HG03139 (cell line): ENCODE measurements around the gene PDXDC1.
"Not testable (repeated sequence)": the region's sequence is repeated elsewhere in the genome, so short reads cannot be mapped to it uniquely, and the experiment has no call there.

Experiments
- ATAC-seq: cut with Tn5 transposase; IDR thresholded peaks from one replicate; pipeline ENCODE4 v1.9.1; 2021; ENCODE audit not compliant: unreplicated experiment

Gene PDXDC1

DNA sequence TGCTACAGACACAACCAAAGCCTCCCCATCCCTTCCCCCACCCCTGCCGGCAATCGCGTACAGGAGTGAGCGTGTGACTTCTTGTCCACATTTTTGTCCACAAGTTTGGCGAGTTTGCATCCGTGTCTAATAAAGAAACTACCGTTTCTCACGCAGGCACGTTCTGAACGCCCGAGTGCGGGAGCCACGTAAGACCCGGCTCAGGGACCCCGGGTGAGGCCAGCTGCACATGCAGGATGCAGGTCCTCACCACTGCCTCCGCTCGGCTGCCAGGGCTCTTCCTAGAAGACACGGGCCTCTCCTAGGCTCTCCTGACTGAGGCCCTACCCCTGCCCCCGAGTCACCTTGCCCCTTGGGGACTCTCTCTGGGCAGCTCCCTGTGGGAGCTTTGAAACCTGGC is 174.0 kb downstream of the PDXDC1 start:
- ATAC-seq = not testable (repeated sequence)

DNA sequence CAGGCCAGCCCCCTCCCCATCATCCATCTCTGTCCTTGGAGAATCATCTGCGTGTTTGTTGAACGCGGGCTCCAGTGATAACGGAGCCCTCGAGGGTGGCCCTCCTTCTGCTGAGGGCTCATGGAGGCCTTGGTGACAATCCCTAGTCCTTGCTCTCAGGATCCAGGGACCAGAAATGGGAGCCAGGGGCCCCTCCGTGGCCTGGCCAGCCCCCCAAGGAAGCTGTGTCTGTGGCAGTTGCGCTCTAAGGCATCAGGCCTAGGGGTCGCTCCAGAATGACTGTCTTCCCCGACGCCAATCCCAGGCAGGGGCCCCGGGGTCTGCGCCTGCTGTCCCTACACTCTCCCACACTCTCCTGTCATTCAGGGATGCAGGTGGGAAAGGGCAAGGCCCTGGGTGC is 174.4 kb downstream of the PDXDC1 start:
- ATAC-seq = not testable (repeated sequence)

DNA sequence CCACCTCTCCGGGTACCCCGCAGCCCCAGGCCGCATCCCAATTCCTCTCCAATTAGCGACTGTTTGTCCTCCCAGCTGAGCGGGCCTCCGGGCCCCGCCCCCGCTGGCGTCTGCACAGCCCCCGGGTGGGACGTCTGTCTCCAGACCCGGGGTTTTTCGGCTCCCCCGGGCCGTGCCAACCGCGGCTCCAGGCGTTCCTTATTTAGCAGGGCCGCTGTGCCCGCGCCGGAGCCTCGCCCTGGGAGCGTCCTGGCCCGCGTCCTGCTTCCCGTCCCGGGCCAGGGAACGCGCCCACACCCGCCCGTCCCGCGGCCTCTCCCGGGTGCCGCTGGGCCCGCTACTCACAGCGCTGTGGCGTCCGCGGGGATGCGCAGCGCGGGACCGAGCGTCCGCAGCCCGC is 179.2 kb downstream of the PDXDC1 start:
- ATAC-seq = not testable (repeated sequence)

DNA sequence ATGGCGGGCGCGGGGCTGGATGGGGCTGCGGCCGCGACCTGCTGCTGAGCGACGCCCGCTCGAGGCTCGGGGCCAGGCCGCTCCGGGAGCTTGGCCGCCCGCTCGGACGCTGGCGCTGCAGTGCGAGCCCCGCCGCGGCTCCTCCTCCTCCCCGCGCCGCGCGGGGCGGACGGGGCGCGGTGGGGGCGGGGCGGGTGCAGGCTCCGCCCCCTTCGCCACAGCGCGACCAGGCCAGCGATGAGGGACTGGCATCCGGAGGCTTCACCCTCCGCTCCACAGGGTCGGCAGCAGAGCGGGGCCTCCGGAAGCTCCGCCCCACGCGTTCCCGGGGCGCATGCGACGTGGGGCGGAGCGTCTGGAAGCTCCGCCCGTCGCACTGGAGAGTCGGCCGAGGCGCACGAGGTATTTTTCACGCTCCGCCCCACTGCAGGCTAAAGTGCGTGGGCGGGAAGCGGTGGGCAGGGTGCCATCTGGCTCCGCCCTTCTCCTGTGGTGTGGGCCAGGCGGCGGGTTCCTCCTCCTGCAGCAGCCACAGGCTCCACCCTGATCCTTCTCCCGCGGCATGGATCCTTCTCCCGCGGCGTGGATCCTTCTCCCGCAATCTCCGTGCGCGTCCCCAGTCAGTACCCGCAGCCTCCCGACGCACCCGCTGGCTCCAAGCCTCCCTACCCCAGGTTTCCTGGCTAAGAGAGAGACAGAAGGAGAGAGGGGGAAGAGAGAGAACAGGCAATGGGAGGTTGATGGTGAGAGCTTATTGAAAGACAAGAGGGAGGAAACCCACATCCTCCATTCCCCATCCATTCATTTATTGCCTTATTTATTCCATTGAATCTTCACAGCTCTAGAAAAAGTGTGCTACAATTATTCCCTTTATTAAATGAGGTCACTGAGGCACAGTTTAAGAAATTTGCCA is 180.1 kb downstream of the PDXDC1 start:
- ATAC-seq = not testable (repeated sequence)

DNA sequence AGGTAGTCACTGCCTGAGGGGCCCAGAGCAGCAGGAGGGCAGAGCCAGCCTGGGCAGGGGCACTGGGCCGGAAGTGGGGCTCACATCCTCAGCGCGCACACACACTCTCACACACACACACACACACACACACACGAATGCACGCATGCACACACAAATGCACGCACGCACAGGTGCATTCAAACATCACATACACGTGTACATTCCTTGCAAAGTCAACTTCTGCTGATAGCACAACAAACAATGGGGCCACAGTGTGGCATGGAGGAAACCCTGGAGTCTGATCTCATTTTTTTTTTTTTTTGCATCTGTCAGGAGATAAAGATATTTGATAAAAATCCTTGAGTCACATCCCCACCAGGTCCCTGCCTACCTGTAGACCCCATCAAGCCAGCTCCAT is 182.8 kb downstream of the PDXDC1 start:
- not testable (repeated sequence) for ATAC-seq

DNA sequence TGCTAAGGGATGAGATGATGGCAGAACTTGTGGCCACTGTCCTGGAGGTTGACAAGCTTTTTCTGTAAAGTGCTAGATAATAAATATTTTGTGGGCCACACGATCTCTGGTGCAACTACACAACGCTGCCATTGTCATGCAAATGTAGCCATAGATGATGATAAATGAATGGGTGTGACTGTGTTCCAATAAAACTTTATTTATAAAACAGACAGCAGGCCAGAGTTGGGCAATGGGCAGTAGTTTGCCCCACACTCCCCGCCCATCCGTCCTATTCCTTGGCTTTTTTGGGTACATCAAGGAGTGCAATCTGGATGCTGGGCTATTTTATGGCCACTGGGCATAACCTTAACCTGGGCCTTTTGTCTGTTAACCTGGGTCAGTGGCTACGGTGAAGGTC is 184.8 kb downstream of the PDXDC1 start:
- ATAC-seq = not testable (repeated sequence)

DNA sequence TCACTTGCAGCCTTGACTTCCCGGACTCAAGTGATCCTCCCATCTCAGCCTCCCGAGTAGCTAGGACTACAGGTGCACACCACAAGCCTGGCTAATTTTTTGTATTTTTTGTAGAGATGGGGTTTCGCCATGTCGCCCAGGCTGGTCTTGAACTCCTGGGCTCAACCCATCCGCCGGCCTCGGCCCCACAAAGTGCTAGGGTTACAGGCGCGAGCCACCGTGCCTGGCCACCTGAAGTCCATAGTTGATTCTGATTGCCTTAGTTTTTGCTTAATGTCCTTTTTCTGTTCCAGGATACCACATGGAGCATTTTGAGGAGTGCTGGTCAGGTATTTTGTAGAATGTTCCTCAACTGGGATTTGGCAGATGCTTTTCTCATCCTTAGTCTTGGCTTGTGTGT is 185.7 kb downstream of the PDXDC1 start:
- ATAC-seq = not testable (repeated sequence)

DNA sequence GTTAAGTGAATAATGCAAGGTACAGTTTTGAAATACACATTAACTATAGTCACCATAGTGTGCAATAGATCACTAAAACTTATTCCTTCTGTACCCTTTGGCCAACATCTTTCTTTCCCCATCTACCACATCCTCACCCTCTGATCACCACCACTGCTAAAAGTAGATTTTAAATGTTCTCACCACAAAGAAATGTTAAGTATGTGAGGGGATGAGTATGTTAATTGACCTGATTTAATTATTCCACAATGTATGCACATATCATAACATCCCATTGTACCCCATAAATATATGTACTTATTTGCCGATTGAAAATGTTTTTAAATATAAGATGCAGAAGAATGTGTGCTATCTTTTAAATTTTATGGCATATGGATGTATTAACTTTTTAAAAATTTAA is 188.2 kb downstream of the PDXDC1 start:
- not testable (repeated sequence) for ATAC-seq

DNA sequence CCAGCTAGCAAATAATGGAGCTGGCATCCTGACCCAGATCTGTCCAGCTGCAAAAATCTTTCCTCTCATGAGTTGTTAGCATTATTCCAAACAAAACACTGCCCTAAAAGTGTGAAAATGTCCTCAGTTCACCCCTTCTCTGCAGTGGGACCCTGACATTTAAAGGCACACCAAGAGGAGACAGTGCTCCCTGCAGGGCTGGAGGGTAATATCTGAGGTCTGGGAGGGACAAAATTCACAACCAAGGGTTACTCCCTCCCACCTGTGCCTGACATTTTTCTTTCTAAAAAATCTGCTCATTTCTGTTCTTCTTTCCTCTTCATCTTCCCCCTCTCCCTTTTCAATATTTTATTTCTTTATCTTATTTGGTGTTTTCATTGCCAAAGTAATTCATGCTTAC is 191.4 kb downstream of the PDXDC1 start:
- not testable (repeated sequence) for ATAC-seq

DNA sequence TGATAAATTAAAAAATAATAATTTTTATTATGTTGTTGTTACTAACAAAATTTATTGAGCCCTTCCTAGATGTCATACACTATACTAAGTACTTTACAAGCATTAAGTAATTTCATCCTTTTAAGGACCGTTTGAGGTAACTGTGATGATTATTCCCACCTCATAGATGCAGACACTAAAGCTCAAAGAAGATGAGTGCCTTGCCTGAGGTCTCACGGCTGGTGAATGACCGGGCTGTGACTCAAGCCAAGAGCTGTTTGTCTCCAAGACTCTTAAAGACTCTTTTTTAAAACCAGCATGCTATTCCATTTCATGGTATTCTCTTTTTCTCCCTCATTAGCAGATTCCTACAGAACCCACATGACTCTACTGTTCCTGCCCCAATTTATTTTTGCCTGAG is 193.5 kb downstream of the PDXDC1 start:
- not testable (repeated sequence) for ATAC-seq

DNA sequence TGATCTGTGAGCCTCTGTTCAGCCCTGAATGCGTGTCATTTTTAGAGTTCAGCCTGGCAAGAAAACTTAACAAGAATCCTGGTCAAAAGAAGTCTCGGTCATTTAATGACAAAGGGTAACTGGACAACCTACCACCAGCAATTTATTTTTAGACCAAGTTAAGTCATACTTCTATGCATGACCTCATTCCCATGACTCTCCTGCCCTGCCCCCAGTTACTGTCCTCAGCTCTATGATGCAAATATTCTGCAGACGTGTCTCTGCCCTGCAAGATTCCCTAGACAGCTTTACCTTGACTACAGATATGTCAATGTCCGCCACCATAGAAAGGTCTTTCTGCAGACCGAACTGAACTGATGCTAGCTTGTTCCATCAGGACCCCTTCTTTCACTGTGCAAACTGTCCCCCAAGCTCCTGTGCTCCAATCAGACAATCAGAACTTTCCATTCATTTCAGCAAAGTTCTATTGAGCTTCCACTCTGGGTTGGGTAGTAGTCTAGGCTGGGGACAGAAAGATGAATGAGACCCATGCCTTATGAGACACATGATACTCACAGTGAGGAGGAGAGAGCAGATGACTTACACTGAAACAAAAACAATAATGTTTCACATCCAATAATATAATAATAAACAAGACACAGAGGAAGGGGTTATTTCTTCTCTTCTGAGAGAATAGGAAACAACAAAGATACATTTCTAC is 194.3 kb downstream of the PDXDC1 start:
- ATAC-seq = not testable (repeated sequence)

DNA sequence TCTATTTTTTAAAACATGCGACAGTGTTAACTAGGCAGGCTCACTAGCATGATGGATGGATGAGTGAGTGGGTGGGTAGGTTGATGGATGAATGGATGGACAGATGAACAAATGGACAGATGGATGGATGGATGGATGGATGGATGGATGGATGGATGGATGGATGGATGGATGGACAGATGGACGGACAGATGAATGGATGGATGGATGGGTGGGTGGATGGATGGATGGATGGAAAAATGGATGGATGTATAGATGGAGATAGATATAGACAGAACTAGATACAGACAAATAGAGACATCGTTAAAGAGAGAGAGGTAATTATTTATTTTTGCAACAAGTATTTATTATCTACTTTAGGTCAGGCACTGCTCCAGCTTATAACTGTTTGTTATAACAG is 205.1 kb downstream of the PDXDC1 start:
- ATAC-seq = not testable (repeated sequence)

DNA sequence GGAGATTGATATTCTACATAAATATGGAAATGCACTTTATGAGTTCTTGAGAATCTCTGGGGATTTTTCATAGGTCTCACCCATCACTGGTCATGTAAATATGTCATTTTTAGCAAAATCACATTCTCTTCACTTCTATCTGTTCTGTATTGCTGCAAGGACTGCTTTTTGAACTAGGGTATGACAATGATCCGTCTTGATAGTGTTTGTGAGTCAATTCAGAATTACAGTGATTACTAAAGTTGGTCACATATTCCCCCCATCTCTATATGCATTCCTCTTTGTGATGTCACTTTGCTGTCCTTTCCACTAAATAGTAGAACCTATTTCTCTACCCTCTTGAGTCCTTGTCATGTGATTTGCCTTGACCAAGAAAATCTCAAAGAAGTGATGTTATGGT is 206.1 kb downstream of the PDXDC1 start:
- not testable (repeated sequence) for ATAC-seq

DNA sequence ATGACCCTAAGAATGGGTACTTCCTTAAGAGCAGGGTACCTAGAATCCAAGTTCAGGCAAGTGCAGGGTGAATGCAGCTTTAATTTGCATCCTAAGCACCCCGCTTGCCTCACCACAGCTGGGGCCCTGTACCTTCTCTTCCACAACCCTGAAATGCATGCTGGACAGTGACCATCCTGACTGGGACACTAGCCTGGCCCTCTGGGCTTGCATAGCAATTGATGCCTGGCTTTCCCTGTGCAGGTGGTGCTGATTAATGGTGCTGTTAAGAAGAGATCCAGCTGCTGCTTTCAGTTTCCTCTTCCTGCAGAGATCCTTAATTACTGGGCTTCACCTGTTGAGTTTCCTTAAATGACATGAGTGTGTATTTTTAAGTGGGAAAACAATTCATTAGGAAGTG is 209.2 kb downstream of the PDXDC1 start:
- ATAC-seq = not testable (repeated sequence)
